DMS153 (cell line): ENCODE data around the gene GRIN1.
"Not testable (repeated sequence)": the region's sequence is repeated elsewhere in the genome, so short reads cannot be mapped to it uniquely, and the experiment has no call there.

Experiments used
- DNase-seq: peaks from one replicate; lab custom pipeline; 2025; lab: John Stamatoyannopoulos, UW

GRIN1 gene

DNA sequence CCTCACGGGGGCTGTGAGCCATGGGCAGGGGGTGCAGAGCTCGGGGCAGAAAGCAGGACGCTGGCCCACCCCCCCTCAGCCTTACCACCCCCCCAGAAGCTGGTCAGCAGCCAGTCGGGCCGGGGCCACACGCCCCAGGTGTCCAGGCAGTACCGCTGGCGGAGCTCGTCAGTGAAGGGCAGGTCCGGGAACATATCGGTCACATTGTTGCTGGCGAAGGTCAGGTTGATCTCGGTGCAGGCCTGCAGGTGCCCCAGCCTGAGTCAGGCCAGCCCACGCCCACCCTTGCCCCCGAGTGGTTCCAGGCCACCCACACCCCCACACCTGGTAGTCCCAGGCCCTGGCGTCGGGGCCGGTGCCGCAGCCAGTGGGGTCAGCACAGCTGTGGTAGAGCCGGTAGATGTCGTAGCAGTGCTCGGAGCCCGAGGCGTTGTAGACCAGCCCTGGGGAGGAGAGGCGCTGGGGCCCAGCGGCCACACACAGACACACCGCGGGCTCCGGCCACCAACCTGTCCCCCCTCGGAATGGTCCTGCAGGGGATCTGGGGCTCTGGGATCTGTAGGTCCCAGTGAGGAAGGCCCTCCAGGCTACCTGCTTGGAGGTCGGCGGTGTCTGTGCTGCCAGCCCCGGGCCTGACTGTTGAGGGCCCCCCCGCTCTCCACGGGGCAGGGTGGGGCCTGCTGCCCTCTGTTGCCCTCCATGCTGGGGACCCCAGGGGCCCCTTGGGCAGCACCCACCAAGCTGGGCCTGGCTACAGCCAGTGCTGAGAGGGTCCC lies 27.0 kb upstream of the GRIN1 start:
- no peak for DNase-seq

GRCh38 chr9:137112564-137113384 lies 26.2 kb upstream of the GRIN1 start:
- DNase-seq: no peak

GRCh38 chr9:137113385-137114159 lies 25.4 kb upstream of the GRIN1 start:
- no peak for DNase-seq

- DNase-seq: no peak
Observed at GRCh38 chr9:137114220-137114612, 24.7 kb upstream of the GRIN1 start.

- DNase-seq: no peak
Observed at GRCh38 chr9:137114613-137115393, 24.2 kb upstream of the GRIN1 start, which contains the start of gene DPP7. TSS of gene DPP7 (minus strand) at chr9:137114733. CDS start at chr9:137114713, 20 bp downstream.

DNA sequence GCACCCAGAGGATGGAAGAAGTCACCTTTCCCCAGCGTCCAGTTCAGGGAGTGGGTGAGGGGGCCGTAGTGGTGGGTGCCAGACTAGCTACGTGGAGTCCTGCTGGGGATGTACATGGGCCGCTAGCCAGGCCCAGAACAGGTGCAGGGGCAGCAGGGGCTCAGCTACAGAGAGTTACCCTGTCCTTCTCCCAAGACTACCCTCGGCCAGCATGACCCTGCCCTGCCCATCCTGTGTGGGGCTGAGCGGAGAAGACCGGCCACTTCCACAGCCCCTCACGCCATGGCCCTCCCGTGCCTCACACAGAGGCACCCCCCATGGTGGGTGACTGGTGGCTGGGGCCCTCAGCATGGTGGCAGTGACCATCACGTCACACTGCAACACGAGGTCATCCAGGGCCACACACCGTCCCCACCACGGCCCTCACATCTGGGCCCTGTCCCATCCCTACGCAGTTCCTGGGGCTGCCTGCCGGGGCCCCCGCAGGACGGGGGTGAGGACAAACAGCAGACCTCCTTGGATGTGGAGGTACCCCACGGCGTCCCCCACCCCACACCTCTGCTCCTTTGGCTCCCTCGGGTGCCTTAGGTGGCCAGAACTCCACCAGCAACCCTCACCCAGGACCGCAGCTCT lies 23.4 kb upstream of the GRIN1 start:
- no peak for DNase-seq

- DNase-seq: no peak
Observed at GRCh38 chr9:137116027-137116507, 22.9 kb upstream of the GRIN1 start.

- no peak for DNase-seq
Observed at GRCh38 chr9:137116728-137117127, 22.2 kb upstream of the GRIN1 start.

- no peak for DNase-seq
Observed at GRCh38 chr9:137117269-137117731, 21.7 kb upstream of the GRIN1 start.

DNA sequence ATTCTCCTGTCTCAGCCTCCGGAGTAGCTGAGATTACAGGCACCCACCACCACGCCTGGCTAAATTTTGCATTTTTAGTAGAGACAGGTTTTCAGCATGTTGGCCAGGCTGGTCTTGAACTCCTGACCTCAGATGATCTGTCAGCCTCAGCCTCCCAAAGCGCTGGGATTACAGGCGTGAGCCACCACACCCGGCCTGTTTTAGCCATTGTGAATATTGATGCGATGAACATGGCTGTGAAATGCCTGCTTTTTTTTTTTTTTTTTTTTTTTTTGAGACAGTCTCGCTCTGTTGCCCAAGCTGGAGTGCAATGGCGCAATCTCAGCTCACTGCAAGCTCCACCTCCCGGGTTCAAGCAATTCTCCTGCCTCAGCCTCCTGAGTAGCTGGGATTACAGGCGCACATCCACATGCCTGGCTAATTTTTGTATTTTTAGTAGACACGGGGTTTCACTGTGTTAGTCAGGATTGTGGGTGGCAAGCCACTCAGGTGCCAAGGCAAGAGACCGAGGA lies 20.8 kb upstream of the GRIN1 start:
- DNase-seq: not testable (repeated sequence)

DNA sequence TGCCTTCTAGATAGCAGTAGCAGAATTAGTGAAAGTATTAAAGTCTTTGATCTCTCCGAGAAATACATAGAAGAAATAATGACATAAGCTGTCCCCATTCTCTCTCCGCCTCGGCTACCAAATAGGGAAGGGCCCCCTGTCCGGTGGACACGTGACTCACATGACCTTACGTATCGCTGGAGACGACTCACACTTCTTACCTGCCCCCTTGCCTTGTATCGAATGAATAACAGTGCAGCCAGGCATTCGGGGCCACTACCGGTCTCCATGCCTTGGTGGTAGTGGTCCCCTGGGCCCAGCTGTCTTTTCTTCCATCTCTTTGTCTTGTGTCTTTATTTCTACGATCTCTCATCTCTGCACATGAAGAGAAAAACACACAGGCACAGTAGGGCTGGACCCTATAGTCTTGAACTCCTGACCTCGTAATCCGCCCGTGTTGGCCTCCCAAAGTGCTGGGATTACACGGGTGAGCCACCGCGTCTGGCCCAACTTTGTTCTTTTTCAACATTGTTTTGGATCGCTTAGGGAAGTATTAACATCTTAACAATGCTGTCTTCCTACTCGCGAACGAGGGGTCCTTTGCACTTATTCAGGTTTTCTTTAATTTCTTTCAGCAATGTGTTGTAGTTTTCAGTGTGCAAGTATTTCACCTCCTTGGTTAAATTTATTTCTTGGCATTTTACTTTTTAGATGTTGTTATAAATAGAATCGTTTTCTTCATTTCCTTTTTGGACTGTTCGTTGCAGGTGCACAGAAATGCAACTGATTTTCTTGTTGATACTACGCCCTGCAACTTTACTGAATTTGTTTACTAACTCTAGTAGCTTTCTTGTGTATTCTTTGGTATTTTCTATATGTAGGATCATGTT lies 16.8 kb upstream of the GRIN1 start:
- DNase-seq: not testable (repeated sequence)

- DNase-seq: not testable (repeated sequence)
Observed at GRCh38 chr9:137122796-137123467, 16.0 kb upstream of the GRIN1 start.

GRCh38 chr9:137123468-137123837 lies 15.5 kb upstream of the GRIN1 start:
- no peak for DNase-seq

DNA sequence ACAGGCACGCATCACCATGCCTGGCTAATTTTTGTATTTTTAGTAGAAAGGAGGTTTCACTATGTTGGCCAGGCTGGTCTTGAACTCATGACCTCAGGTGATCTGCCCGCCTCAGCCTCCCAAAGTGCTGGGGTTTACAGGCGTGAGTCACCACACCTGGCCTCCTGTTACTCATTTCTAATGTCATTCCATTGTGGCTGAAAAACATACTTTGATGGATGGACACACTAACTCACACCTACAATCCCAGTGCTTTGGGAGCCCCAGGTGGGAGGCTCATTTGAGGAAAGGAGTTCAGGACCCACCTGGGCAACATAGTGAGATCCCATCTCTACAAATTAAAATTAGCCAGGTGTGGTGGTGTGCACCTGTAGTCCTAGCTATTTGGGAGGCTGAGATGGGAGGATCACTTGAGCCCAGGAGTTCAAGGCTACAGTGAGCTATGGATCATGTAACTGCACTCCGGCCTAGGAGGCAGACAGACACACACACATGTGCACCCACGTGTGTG lies 14.9 kb upstream of the GRIN1 start:
- DNase-seq: not testable (repeated sequence)

GRCh38 chr9:137126786-137127185 lies 12.2 kb upstream of the GRIN1 start:
- no peak for DNase-seq

DNA sequence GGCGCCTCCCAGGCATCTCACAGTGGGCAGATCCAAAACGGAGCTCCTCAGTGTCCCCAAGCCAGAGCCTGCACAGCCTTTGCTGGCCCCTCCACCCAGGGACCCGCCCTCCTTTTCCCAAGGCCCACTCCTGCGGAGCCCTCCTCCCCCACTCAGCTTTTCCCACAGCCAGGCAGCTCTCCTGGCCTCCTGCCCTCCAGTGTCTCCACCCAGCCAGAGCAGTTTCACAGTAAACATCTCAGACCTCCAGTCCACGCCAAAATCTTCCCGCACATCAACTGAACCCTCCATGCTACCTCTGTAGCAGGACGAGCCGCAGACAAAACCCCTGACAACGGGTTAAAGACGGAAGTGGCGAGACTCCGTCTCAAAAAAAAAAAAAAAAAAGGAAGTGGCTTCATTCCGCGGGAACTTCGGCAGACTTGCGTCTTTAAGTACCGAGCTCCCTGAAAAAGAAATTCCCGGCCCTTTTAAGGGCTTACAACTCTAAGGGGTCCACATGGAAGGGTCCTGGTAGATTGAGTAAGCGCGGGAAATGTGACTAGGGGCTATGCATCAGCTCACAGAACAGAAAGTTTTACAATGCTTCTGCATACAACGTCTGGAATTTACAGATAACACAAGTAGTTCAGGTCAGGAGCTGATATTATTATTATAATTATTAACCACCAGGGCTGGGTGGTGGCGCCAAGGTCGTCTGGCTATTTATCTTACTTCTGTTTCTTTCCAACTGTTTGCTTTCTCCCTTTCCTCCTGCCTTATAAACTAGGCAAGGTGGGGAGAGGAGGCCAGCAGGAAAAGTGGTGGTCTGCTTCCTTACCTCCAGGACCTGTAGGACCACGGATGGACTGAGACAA lies 11.4 kb upstream of the GRIN1 start:
- DNase-seq: no peak

GRCh38 chr9:137128158-137128861 lies 10.6 kb upstream of the GRIN1 start:
- DNase-seq: no peak
